HG03565 (cell line): ENCODE results near the gene ZNF682.
"Not testable (repeated sequence)": the region's sequence is repeated elsewhere in the genome, so short reads cannot be mapped to it uniquely, and the experiment has no call there.

Experiments used
- ATAC-seq: cut with Tn5 transposase; IDR thresholded peaks from one replicate; pipeline ENCODE4 v1.9.1; 2021; ENCODE audit warnings: mild to moderate bottlenecking, moderate library complexity; ENCODE audit not compliant: unreplicated experiment

ZNF682 gene

GRCh38 chr19:20005741-20006140 lies 33.6 kb downstream of the ZNF682 start:
- ATAC-seq = no peak

- ATAC-seq = no peak
These were observed 41.5 kb downstream of the ZNF682 start for GRCh38 chr19:19997656-19998268.

- ATAC-seq = no peak
These were observed 72.4 kb downstream of the ZNF682 start for GRCh38 chr19:19966862-19967261.

GRCh38 chr19:19966126-19966525 lies 73.2 kb downstream of the ZNF682 start:
- ATAC-seq = not testable (repeated sequence)

GRCh38 chr19:19964416-19964815 lies 74.9 kb downstream of the ZNF682 start:
- ATAC-seq = no peak

GRCh38 chr19:19959151-19959799 lies 80.0 kb downstream of the ZNF682 start:
- ATAC-seq = not testable (repeated sequence)

GRCh38 chr19:19957766-19958165 lies 81.5 kb downstream of the ZNF682 start:
- ATAC-seq = not testable (repeated sequence)

GRCh38 chr19:19956434-19957075 lies 82.8 kb downstream of the ZNF682 start:
- no peak for ATAC-seq

GRCh38 chr19:19955208-19955607 lies 84.1 kb downstream of the ZNF682 start:
- no peak for ATAC-seq
